SK-N-SH treated with all-trans-retinoic acid at 6 μM for 48 hours (cell line): Measurements from ENCODE around the gene SLC5A10.

Source experiments
- ATAC-seq: fragments of 200-7000 bp; cut with Tn5 transposase; 3 replicates; pipeline ENCODE4 v1.9.1; 2020; ENCODE audit warnings: mild to moderate bottlenecking, moderate library complexity
- BACH2 ChIP-seq: fragments of 250-450 bp; sonication (Bioruptor Pico); IDR thresholded peaks from 2 replicates; pipeline ENCODE4 v1.9.0; 2021; ENCODE audit warnings: mild to moderate bottlenecking, borderline replicate concordance
- CSDC2 ChIP-seq: fragments of 250-450 bp; sonication (Bioruptor Pico); IDR thresholded peaks from 2 replicates; pipeline ENCODE4 v1.5.0; 2020; ENCODE audit warnings: mild to moderate bottlenecking, moderate library complexity
- ESRRG ChIP-seq: fragments of 250-450 bp; sonication (Bioruptor Pico); IDR thresholded peaks from 2 replicates; pipeline ENCODE4 v1.6.1; 2021; ENCODE audit warnings: mild to moderate bottlenecking
- ISL1 ChIP-seq: fragments of 250-450 bp; sonication (Bioruptor Pico); IDR thresholded peaks from 2 replicates; pipeline ENCODE4 v2.1.2; 2022; ENCODE audit warnings: mild to moderate bottlenecking, moderate library complexity
- OSR1 ChIP-seq: fragments of 250-450 bp; sonication (Bioruptor Pico); IDR thresholded peaks from 2 replicates; pipeline ENCODE4 v1.8.0; 2022; ENCODE audit warnings: moderate library complexity, mild to moderate bottlenecking, inconsistent platforms
- PPARA ChIP-seq: fragments of 250-450 bp; sonication (Bioruptor Pico); IDR thresholded peaks from 2 replicates; pipeline ENCODE4 v1.5.0; 2020; ENCODE audit warnings: mild to moderate bottlenecking, borderline replicate concordance
- RARB ChIP-seq: fragments of 250-450 bp; sonication (Bioruptor Pico); IDR thresholded peaks from 2 replicates; pipeline ENCODE4 v1.8.0; 2021; ENCODE audit warnings: mild to moderate bottlenecking, moderate library complexity
- SNAI2 ChIP-seq: fragments of 250-450 bp; sonication (Bioruptor Pico); IDR thresholded peaks from 2 replicates; pipeline ENCODE4 v1.5.0; 2020; ENCODE audit warnings: mild to moderate bottlenecking, moderate library complexity
- TOX ChIP-seq: fragments of 250-450 bp; sonication (Bioruptor Pico); IDR thresholded peaks from 2 replicates; pipeline ENCODE4 v1.8.0; 2021; ENCODE audit warnings: mild to moderate bottlenecking, moderate library complexity, borderline replicate concordance
- ZFP3 ChIP-seq: fragments of 250-450 bp; sonication (Bioruptor Pico); IDR thresholded peaks from 2 replicates; pipeline ENCODE4 v1.5.0; 2020; ENCODE audit warnings: mild to moderate bottlenecking, moderate library complexity
- ZNF565 ChIP-seq: fragments of 450-650 bp; formaldehyde crosslinking; conservative IDR thresholded peaks from 2 replicates; pipeline ENCODE4 v1.5.0; 2020; ENCODE audit warnings: low read depth, mild to moderate bottlenecking, moderate library complexity
- ZNF70 ChIP-seq: fragments of 450-650 bp; formaldehyde crosslinking; IDR thresholded peaks from 2 replicates; pipeline ENCODE4 v1.5.0; 2020; ENCODE audit warnings: mild to moderate bottlenecking, moderate library complexity
- ZNF8 ChIP-seq: fragments of 450-650 bp; formaldehyde crosslinking; IDR thresholded peaks from 2 replicates; pipeline ENCODE4 v1.5.0; 2020; ENCODE audit warnings: mild to moderate bottlenecking, moderate library complexity
- TF ChIP-seq, protein P1 (sequence below): fragments of 250-450 bp; sonication (Bioruptor Pico); IDR thresholded peaks from 2 replicates; pipeline ENCODE4 v1.5.0; 2020; ENCODE audit warnings: mild to moderate bottlenecking, moderate library complexity
- TF ChIP-seq, protein P2 (sequence below): fragments of 250-450 bp; sonication (Bioruptor Pico); IDR thresholded peaks from 2 replicates; pipeline ENCODE4 v1.8.0; 2021; ENCODE audit warnings: low read depth, mild to moderate bottlenecking, moderate library complexity, borderline replicate concordance
- TF ChIP-seq, protein P3 (sequence below): fragments of 250-450 bp; sonication (Bioruptor Pico); IDR thresholded peaks from 2 replicates; pipeline ENCODE4 v1.5.1; 2020; ENCODE audit warnings: low read depth, mild to moderate bottlenecking, moderate library complexity
- TF ChIP-seq, protein P4 (sequence below): fragments of 250-450 bp; sonication (Bioruptor Pico); IDR thresholded peaks from 2 replicates; pipeline ENCODE4 v1.8.0; 2020; ENCODE audit warnings: mild to moderate bottlenecking, moderate library complexity, borderline replicate concordance
- TF ChIP-seq, protein P5 (sequence below): fragments of 250-450 bp; sonication (Bioruptor Pico); IDR thresholded peaks from 2 replicates; pipeline ENCODE4 v1.5.1; 2021; ENCODE audit warnings: mild to moderate bottlenecking, moderate library complexity

SLC5A10 gene

DNA sequence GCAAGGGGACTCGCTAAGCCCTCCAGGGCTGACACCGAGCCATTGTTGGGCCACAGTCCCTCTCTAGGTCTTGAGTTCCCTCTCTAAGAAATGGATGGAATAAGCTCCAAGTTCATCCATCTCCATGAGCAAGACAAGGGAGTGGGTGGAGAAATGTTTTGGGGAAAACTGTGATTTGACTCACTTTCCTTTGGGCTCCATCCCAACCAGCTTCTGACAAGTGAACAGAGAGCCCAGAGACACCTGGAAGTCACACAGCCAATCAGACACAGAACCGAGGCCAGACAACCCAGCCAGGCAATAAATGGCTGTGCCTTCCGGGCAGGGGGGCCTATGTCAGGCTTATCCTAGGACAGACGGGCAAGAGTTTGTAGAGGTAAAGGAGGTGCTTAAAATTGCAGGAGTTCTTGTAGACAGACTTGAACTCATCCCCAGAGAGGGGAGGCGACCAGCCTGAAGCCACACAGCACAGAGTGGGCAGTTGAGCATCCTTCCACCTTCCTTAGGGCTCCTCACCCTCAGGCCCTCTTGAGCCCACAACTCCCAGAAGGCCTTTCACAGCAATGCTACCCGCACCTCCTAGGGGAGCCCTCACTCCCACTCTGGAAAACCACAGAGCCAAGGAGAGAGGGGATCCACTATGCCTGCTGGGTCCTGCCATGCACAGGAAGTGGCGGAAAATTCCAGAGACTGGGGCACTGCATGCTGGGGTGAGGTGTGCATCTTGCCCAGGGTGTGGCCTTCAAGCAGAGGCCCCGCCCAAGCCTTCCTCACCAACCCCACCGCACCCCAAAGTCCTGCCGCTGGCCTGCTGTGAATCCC is 62.1 kb downstream of the SLC5A10 start:
- ATAC-seq: no peak
- TF ChIP-seq ZNF70: no peak
- TF ChIP-seq, protein P1, sequence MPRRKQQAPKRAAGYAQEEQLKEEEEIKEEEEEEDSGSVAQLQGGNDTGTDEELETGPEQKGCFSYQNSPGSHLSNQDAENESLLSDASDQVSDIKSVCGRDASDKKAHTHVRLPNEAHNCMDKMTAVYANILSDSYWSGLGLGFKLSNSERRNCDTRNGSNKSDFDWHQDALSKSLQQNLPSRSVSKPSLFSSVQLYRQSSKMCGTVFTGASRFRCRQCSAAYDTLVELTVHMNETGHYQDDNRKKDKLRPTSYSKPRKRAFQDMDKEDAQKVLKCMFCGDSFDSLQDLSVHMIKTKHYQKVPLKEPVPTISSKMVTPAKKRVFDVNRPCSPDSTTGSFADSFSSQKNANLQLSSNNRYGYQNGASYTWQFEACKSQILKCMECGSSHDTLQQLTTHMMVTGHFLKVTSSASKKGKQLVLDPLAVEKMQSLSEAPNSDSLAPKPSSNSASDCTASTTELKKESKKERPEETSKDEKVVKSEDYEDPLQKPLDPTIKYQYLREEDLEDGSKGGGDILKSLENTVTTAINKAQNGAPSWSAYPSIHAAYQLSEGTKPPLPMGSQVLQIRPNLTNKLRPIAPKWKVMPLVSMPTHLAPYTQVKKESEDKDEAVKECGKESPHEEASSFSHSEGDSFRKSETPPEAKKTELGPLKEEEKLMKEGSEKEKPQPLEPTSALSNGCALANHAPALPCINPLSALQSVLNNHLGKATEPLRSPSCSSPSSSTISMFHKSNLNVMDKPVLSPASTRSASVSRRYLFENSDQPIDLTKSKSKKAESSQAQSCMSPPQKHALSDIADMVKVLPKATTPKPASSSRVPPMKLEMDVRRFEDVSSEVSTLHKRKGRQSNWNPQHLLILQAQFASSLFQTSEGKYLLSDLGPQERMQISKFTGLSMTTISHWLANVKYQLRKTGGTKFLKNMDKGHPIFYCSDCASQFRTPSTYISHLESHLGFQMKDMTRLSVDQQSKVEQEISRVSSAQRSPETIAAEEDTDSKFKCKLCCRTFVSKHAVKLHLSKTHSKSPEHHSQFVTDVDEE: no peak

DNA sequence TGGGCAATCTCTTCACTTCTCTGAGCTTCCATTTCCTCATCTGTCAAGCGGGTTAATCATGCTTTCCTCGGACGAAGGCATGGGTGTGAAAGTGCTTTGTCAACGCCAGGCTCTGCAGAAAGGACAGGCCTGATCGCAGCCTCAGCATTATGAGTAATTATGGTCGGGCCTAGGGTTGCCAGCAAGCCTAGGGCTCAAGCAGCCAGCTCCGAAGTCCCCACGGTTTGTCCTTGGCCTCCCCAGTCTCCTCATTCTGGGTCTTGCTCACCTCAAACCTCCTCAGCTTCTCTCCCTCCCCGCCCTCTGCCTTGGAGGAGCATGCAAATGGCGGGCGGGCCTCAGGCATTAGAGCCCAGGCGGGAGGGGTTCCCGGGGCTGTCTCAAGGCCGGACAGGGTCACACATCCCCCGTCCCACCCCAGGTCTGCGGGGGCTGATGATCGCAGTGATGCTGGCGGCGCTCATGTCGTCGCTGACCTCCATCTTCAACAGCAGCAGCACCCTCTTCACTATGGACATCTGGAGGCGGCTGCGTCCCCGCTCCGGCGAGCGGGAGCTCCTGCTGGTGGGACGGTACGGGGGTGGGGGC is 62.8 kb downstream of the SLC5A10 start:
- no peak for ATAC-seq
- TF ChIP-seq ZNF70 (no peak), OSR1 (CRISPR knock-in tag) (no peak), RARB (CRISPR knock-in tag) (no peak), ESRRG (CRISPR knock-in tag) (no peak)
- TF ChIP-seq, protein P2, sequence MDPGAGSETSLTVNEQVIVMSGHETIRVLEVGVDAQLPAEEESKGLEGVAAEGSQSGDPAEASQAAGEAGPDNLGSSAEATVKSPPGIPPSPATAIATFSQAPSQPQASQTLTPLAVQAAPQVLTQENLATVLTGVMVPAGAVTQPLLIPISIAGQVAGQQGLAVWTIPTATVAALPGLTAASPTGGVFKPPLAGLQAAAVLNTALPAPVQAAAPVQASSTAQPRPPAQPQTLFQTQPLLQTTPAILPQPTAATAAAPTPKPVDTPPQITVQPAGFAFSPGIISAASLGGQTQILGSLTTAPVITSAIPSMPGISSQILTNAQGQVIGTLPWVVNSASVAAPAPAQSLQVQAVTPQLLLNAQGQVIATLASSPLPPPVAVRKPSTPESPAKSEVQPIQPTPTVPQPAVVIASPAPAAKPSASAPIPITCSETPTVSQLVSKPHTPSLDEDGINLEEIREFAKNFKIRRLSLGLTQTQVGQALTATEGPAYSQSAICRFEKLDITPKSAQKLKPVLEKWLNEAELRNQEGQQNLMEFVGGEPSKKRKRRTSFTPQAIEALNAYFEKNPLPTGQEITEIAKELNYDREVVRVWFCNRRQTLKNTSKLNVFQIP (CRISPR knock-in tag): no peak

DNA sequence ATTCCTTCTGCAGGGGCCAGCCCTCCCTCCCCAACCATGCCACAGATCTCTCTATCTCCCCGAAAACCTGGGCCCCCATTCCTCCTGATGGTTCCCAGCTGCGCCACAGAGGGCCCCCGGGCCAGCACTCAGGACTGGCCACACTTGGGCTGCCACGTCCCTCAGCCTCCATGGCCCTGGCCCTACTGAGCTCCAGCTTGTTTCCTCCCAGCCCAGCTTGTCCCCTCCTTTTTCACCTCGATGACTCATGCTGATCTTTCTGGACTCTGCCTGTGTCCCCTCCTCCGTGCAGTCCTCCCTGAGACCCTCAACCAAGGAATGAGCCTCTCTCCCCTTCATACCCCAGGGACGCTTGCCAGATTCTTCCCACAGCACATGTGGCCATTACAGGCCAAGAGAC is 63.5 kb downstream of the SLC5A10 start:
- peak; percentile 22; the same call in 1 of the 3 replicates for ATAC-seq
- no peak for TF ChIP-seq ZFP3 (CRISPR knock-in tag)
- no peak for TF ChIP-seq ZNF8
- TF ChIP-seq BACH2: no peak
- no peak for TF ChIP-seq ZNF565
- TF ChIP-seq, protein P3, sequence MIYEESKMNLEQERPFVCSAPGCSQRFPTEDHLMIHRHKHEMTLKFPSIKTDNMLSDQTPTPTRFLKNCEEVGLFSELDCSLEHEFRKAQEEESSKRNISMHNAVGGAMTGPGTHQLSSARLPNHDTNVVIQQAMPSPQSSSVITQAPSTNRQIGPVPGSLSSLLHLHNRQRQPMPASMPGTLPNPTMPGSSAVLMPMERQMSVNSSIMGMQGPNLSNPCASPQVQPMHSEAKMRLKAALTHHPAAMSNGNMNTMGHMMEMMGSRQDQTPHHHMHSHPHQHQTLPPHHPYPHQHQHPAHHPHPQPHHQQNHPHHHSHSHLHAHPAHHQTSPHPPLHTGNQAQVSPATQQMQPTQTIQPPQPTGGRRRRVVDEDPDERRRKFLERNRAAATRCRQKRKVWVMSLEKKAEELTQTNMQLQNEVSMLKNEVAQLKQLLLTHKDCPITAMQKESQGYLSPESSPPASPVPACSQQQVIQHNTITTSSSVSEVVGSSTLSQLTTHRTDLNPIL (CRISPR knock-in tag): no peak
- TF ChIP-seq, protein P4, sequence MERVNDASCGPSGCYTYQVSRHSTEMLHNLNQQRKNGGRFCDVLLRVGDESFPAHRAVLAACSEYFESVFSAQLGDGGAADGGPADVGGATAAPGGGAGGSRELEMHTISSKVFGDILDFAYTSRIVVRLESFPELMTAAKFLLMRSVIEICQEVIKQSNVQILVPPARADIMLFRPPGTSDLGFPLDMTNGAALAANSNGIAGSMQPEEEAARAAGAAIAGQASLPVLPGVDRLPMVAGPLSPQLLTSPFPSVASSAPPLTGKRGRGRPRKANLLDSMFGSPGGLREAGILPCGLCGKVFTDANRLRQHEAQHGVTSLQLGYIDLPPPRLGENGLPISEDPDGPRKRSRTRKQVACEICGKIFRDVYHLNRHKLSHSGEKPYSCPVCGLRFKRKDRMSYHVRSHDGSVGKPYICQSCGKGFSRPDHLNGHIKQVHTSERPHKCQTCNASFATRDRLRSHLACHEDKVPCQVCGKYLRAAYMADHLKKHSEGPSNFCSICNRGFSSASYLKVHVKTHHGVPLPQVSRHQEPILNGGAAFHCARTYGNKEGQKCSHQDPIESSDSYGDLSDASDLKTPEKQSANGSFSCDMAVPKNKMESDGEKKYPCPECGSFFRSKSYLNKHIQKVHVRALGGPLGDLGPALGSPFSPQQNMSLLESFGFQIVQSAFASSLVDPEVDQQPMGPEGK: no peak
- no peak for TF ChIP-seq RARB (CRISPR knock-in tag)
- no peak for TF ChIP-seq PPARA (CRISPR knock-in tag)
- TF ChIP-seq SNAI2 (CRISPR knock-in tag): no peak
- TF ChIP-seq CSDC2 (CRISPR knock-in tag): no peak
- TF ChIP-seq, protein P5, sequence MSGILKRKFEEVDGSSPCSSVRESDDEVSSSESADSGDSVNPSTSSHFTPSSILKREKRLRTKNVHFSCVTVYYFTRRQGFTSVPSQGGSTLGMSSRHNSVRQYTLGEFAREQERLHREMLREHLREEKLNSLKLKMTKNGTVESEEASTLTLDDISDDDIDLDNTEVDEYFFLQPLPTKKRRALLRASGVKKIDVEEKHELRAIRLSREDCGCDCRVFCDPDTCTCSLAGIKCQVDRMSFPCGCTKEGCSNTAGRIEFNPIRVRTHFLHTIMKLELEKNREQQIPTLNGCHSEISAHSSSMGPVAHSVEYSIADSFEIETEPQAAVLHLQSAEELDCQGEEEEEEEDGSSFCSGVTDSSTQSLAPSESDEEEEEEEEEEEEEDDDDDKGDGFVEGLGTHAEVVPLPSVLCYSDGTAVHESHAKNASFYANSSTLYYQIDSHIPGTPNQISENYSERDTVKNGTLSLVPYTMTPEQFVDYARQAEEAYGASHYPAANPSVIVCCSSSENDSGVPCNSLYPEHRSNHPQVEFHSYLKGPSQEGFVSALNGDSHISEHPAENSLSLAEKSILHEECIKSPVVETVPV: no peak
- no peak for TF ChIP-seq ESRRG (CRISPR knock-in tag)
- no peak for TF ChIP-seq ISL1 (CRISPR knock-in tag)
- TF ChIP-seq, all 23 proteins: peak for 0

DNA sequence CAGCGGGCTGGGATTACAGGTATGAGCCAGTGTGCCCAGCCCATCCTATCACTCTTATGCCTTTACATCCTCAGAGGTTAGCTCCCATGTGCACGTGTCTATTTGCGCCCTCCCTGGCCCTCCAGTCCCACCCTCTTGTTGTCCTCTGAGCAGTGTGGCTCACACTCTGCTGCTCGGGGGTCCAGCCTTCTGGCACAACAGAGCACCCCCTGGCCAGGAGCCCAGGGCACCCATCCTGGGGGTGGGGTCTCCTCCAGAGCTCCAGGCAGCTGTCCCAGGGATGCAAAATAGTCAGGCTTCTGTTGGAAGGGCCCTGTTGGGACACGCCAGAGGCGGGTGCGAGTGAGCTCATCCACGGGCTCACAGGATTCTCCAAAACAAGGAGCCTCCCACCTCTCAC is 64.3 kb downstream of the SLC5A10 start:
- ATAC-seq: no peak
- TF ChIP-seq OSR1 (CRISPR knock-in tag) (no peak), TOX (CRISPR knock-in tag) (no peak)
- TF ChIP-seq, all 23 proteins: peak for 0
